IPS DF 6.9 (cell line): ENCODE data around the gene CNPY1.

Experiments used
- DNase-seq: peaks from one replicate; pipeline ENCODE4 v3.0.0-alpha.2; 2013; ENCODE audit warnings: low read depth, low spot score
- H3K27ac ChIP-seq: one replicate; pipeline ENCODE4 v1.5.1; 2013; ENCODE audit warnings: low read length, control low read depth
- H3K27me3 ChIP-seq: 2 replicates; pipeline ENCODE4 v1.6.1; 2013; ENCODE audit warnings: mild to moderate bottlenecking, low read length; ENCODE audit not compliant: control insufficient read depth, insufficient read depth
- H3K36me3 ChIP-seq: 2 replicates; pipeline ENCODE4 v1.6.1; 2013; ENCODE audit warnings: low read length; ENCODE audit not compliant: control insufficient read depth, insufficient read depth
- H3K4me1 ChIP-seq: 2 replicates; pipeline ENCODE4 v1.6.1; 2013; ENCODE audit warnings: low read length; ENCODE audit not compliant: control insufficient read depth, insufficient read depth
- H3K4me3 ChIP-seq: 2 replicates; pipeline ENCODE4 v1.5.1; 2013; ENCODE audit warnings: mild to moderate bottlenecking, low read length
- H3K9me3 ChIP-seq: 2 replicates; pipeline ENCODE4 v1.6.1; 2013; ENCODE audit warnings: low read length, inconsistent platforms; ENCODE audit not compliant: control insufficient read depth, insufficient read depth
- WGBS: extraction: QIAGEN DNeasy Blood & Tissue Kit; methylation state at CpG from one replicate; pipeline ENCODE4 v1.1.7; 2013; ENCODE audit warnings: mixed read lengths, missing lambda C conversion rate; ENCODE audit not compliant: insufficient read length, insufficient coverage; 5-methylcytosine and 5-hydroxymethylcytosine counted together

The CNPY1 gene

GRCh38 chr7:155489862-155490696 is 56.3 kb downstream of the CNPY1 start:
- no CpG with 5 or more reads among the region's 32 CpGs for WGBS
- Histone ChIP-seq H3K4me1 (peaks cover 2% of the 10 kb centered on the region; the same call in 1 of the 2 replicates), H3K4me3 (no peak overlapping the region), H3K36me3 (no peaks in the 10 kb centered on the region), H3K9me3 (no peaks in the 10 kb centered on the region), H3K27me3 (peaks cover 20% of the 10 kb centered on the region; the same call in 1 of the 2 replicates), H3K27ac (no peak overlapping the region)
- no peak for DNase-seq

GRCh38 chr7:155489158-155489840 is 57.1 kb downstream of the CNPY1 start:
- no peak overlapping the region for H3K4me3 ChIP-seq
- no peaks in the 10 kb centered on the region for H3K9me3 ChIP-seq
- H3K27ac ChIP-seq: no peak overlapping the region
- H3K4me1 ChIP-seq: peaks cover 2% of the 10 kb centered on the region; the same call in 1 of the 2 replicates
- no peaks in the 10 kb centered on the region for H3K36me3 ChIP-seq
- H3K27me3 ChIP-seq: peaks cover 20% of the 10 kb centered on the region; the same call in 1 of the 2 replicates
- WGBS: no CpG with 5 or more reads among the region's 20 CpGs
- no peak for DNase-seq

- H3K27me3 ChIP-seq: peaks cover 20% of the 10 kb centered on the region; the same call in 1 of the 2 replicates
- peaks cover 3% of the 10 kb centered on the region; the same call in 1 of the 2 replicates for H3K4me1 ChIP-seq
- no peak overlapping the region for H3K27ac ChIP-seq
- no CpG with 5 or more reads among the region's 9 CpGs for WGBS
- H3K36me3 ChIP-seq: no peaks in the 10 kb centered on the region
- no peaks in the 10 kb centered on the region for H3K9me3 ChIP-seq
- no peak overlapping the region for H3K4me3 ChIP-seq
- no peak for DNase-seq
Measured at GRCh38 chr7:155488483-155489127, 57.8 kb downstream of the CNPY1 start.

- no peak for DNase-seq
- H3K27me3 ChIP-seq: peaks cover 17% of the 10 kb centered on the region; the same call in 1 of the 2 replicates
- no peak overlapping the region for H3K27ac ChIP-seq
- no peaks in the 10 kb centered on the region for H3K36me3 ChIP-seq
- WGBS: no CpG with 5 or more reads among the region's 31 CpGs
- H3K4me3 ChIP-seq: no peak overlapping the region
- H3K4me1 ChIP-seq: peaks cover 3% of the 10 kb centered on the region; the same call in 1 of the 2 replicates
- H3K9me3 ChIP-seq: no peaks in the 10 kb centered on the region
Measured at GRCh38 chr7:155487509-155488482, 58.6 kb downstream of the CNPY1 start.

GRCh38 chr7:155486783-155487508 is 59.4 kb downstream of the CNPY1 start:
- Histone ChIP-seq H3K9me3 (no peaks in the 10 kb centered on the region), H3K4me3 (no peak overlapping the region), H3K4me1 (peaks cover 3% of the 10 kb centered on the region; the same call in 1 of the 2 replicates), H3K27me3 (peaks cover 14% of the 10 kb centered on the region; the same call in 1 of the 2 replicates), H3K36me3 (no peaks in the 10 kb centered on the region), H3K27ac (no peak overlapping the region)
- WGBS: no CpG with 5 or more reads among the region's 18 CpGs
- no peak for DNase-seq

- Histone ChIP-seq H3K27ac (no peak overlapping the region), H3K9me3 (no peaks in the 10 kb centered on the region), H3K4me1 (peaks cover 2% of the 10 kb centered on the region; the same call in 1 of the 2 replicates), H3K27me3 (peaks cover 8% of the 10 kb centered on the region; the same call in 1 of the 2 replicates), H3K36me3 (no peaks in the 10 kb centered on the region), H3K4me3 (no peak overlapping the region)
- no peak for DNase-seq
- WGBS: no CpG with 5 or more reads among the region's 23 CpGs
Measured at GRCh38 chr7:155484483-155485399, 61.6 kb downstream of the CNPY1 start.

GRCh38 chr7:155483868-155484325 is 62.5 kb downstream of the CNPY1 start:
- no CpG with 5 or more reads among the region's 16 CpGs for WGBS
- Histone ChIP-seq H3K36me3 (no peaks in the 10 kb centered on the region), H3K9me3 (no peaks in the 10 kb centered on the region), H3K27ac (no peak overlapping the region), H3K27me3 (peaks cover 3% of the 10 kb centered on the region; the same call in 1 of the 2 replicates), H3K4me3 (no peak overlapping the region; the same call in 1 of the 2 replicates), H3K4me1 (peaks cover 2% of the 10 kb centered on the region; the same call in 1 of the 2 replicates)
- no peak for DNase-seq

- WGBS: no CpG with 5 or more reads among the region's 13 CpGs
- H3K9me3 ChIP-seq: no peaks in the 10 kb centered on the region
- H3K4me1 ChIP-seq: peaks cover 2% of the 10 kb centered on the region; the same call in 1 of the 2 replicates
- no peak for DNase-seq
- H3K4me3 ChIP-seq: no peak overlapping the region
- H3K36me3 ChIP-seq: no peaks in the 10 kb centered on the region
- no peaks in the 10 kb centered on the region; the same call in 1 of the 2 replicates for H3K27me3 ChIP-seq
- no peak overlapping the region for H3K27ac ChIP-seq
Measured at GRCh38 chr7:155483245-155483644, 63.1 kb downstream of the CNPY1 start.
